Ascending aorta (tissue), 2 donors: ENCODE measurements around the gene ZNF215. TPM values are rescaled to one million over a fixed set of nuclear protein-coding genes. Genes with fewer than 3 reads are reported as not detected.
A peak's percentile ranks its signal among the peaks of the same experiment; 100 is the strongest.

Experiments
- DNase-seq, 2 donors: peaks; one replicate each; pipeline ENCODE4 v3.0.0-alpha.2; 2019; ENCODE audit warnings: low spot score in 2 of 2
- H3K27ac ChIP-seq, 2 donors: fragments of 200-600 bp; sonication (generic); one replicate each; pipeline ENCODE4 v1.5.1; 2016 to 2017; ENCODE audit warnings: mild to moderate bottlenecking in 1 of 2
- H3K27me3 ChIP-seq: fragments of 200-600 bp; sonication (generic); one replicate; pipeline ENCODE4 v1.5.1; 2017
- H3K36me3 ChIP-seq, 2 donors: fragments of 200-600 bp; sonication (generic); one replicate each; pipeline ENCODE4 v1.5.1; 2016
- H3K4me1 ChIP-seq, 2 donors: fragments of 200-600 bp; sonication (generic); one replicate each; pipeline ENCODE4 v1.5.1; 2016 to 2017; ENCODE audit warnings: mild to moderate bottlenecking in 1 of 2
- H3K4me3 ChIP-seq, 2 donors: fragments of 200-600 bp; sonication (generic); one replicate each; pipeline ENCODE4 v1.5.1; 2016 to 2017; ENCODE audit warnings: mild to moderate bottlenecking in 1 of 2
- H3K9me3 ChIP-seq, 2 donors: fragments of 200-600 bp; sonication (generic); one replicate each; pipeline ENCODE4 v1.5.1; 2016
- intact Hi-C: fragments of 100-400 bp; cut with DNase I; formaldehyde crosslinking; loops from one replicate; pipeline ENCODE4 v1.15.1; 2023
- total RNA-seq: library from RNA; depleted of rRNA; stranded (reverse); fragments of >200 nt; gene quantifications from one replicate; pipeline ENCODE4 v1.1.0, GENCODE V29; 2016
- TF ChIP-seq, protein P1 (sequence below), 3 experiments: fragments of 200-600 bp in 2 of 3; fragments of 450-650 bp in 1 of 3; sonication (generic) in 2 of 3; IDR thresholded peaks; one replicate each; pipeline ENCODE4 v1.5.1; 2016 to 2019; ENCODE audit warnings: antibody characterized with exemption in 3 of 3, mild to moderate bottlenecking in 1 of 3, moderate library complexity in 1 of 3

Gene ZNF215
- total RNA-seq, 1 donor from 2014 or later, result not detected

DNA sequence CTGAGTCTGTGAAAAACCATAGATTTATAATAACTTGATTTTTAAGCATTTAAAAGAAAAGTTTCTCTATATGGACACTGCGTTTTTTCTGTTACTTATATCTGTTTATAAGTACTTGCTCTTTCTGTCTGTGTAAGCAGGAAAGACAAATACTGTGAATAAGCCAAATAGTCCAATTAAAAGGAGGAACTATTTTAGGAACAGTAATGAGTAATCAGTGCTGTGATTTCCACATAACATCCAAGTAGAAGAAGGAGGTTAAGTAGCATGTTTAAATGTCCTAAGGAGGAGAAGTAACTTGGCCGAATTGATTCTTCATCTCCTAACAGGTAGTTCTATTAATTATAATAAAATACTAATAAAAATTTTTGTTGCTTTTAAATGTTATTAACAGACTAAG, 53.1 kb downstream of the ZNF215 start:
- Histone ChIP-seq H3K4me3 (no peak overlapping the region), H3K27ac (no peak overlapping the region), H3K9me3 (no peaks in the 10 kb centered on the region), H3K36me3 (no peaks in the 10 kb centered on the region), H3K4me1 (no peaks in the 10 kb centered on the region), H3K27me3 (no peaks in the 10 kb centered on the region)
- DNase-seq, result no peak
- TF ChIP-seq, protein P1, sequence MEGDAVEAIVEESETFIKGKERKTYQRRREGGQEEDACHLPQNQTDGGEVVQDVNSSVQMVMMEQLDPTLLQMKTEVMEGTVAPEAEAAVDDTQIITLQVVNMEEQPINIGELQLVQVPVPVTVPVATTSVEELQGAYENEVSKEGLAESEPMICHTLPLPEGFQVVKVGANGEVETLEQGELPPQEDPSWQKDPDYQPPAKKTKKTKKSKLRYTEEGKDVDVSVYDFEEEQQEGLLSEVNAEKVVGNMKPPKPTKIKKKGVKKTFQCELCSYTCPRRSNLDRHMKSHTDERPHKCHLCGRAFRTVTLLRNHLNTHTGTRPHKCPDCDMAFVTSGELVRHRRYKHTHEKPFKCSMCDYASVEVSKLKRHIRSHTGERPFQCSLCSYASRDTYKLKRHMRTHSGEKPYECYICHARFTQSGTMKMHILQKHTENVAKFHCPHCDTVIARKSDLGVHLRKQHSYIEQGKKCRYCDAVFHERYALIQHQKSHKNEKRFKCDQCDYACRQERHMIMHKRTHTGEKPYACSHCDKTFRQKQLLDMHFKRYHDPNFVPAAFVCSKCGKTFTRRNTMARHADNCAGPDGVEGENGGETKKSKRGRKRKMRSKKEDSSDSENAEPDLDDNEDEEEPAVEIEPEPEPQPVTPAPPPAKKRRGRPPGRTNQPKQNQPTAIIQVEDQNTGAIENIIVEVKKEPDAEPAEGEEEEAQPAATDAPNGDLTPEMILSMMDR (IDR thresholded peaks at IDR 0.05), result no peak
- intact Hi-C loops, result no loop called here

DNA sequence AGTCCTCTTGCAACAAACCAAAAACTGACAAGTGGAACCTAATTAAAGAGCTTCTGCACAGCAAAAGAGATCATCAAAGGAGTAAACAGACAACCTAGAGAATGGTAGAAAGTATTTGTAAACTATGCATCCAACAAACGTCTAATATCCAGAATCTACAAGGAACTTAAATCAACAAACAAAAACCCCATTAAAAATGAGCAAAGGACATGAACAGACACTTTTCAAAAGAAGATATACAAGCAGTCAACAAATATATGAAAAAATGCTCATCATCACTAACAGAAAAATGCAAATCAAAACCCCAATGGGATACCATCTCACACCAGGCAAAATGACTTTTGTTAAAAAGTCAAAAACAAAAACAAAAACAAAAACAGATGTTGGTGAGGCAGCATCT, 60.3 kb downstream of the ZNF215 start:
- TF ChIP-seq, protein P1 (IDR thresholded peaks at IDR 0.05), result no peak
- no peak for DNase-seq
- intact Hi-C loops, result no loop called here
- Histone ChIP-seq H3K36me3 (no peaks in the 10 kb centered on the region), H3K4me1 (no peaks in the 10 kb centered on the region), H3K9me3 (no peaks in the 10 kb centered on the region), H3K27me3 (no peaks in the 10 kb centered on the region), H3K27ac (no peak overlapping the region), H3K4me3 (no peak overlapping the region)

DNA sequence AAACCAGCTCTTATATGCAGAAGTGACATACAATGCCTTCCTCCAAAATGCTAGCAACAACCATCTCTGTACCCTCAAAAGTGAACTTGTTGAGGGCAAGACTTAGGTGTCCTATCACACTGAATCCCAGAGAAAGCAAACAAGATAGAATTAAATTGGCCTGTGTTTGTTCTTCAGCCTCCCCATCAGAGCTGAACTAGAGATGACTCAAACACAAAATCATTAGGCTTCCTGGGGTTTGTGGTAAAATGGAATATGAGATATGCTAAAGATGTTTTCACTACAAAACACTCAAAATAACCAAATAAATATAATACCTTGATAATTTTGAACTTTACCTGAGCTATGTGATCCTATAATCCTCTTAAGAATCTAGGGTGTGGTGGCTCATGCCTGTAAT, 62.3 kb downstream of the ZNF215 start:
- Histone ChIP-seq H3K9me3 (no peaks in the 10 kb centered on the region), H3K4me1 (no peaks in the 10 kb centered on the region), H3K27ac (no peak overlapping the region), H3K27me3 (no peaks in the 10 kb centered on the region), H3K36me3 (no peaks in the 10 kb centered on the region), H3K4me3 (no peak overlapping the region)
- DNase-seq, result no peak
- intact Hi-C loops, result no loop called here
- TF ChIP-seq, protein P1 (IDR thresholded peaks at IDR 0.05), result no peak

DNA sequence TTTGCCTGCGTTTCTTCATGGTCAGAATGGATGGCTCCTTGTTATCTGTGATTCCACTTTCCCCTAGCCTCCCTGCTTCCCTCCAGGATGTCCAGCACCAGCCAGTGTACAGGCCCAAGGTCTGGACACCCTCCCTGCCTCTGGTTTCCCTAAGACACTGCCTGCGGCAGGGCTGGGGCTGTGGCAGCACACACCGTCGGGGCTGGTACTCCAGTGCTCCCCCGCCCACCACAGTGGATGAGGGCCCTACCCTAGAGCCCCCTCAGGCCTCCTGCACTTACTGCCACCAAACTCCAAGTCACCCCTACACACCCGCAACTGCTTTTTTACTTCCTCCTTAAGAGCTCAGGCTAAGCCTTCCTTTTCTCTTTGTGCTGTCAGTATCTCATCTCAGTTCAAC, 65.0 kb downstream of the ZNF215 start:
- H3K9me3 ChIP-seq, result no peaks in the 10 kb centered on the region
- TF ChIP-seq, protein P1 (IDR thresholded peaks at IDR 0.05), result no peak
- H3K4me1 ChIP-seq, result no peaks in the 10 kb centered on the region
- no peak overlapping the region for H3K27ac ChIP-seq
- intact Hi-C loops, result no loop called here
- no peaks in the 10 kb centered on the region for H3K27me3 ChIP-seq
- no peak overlapping the region for H3K4me3 ChIP-seq
- no peaks in the 10 kb centered on the region for H3K36me3 ChIP-seq
- no peak for DNase-seq

DNA sequence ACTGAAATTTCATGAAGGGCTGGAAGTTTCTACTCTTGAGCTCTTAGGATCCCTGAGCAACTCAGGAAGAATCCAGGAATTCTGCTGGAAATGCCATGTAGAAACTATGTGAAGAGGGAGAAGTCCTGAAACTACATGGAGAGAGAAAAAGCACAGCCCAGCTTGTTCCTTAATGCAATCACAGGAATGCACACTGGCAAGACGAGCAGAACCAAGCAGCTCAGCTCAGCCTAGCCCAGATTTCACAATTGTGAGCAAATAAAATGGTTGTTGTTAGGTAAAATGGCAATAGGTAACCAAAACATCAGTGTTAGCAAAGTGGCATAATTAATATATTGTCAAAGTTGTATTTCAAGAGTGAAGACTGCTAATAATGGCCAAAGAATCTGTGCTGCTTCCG, 65.8 kb downstream of the ZNF215 start:
- no peaks in the 10 kb centered on the region for H3K4me1 ChIP-seq
- no peaks in the 10 kb centered on the region for H3K9me3 ChIP-seq
- TF ChIP-seq, protein P1 (IDR thresholded peaks at IDR 0.05), result no peak
- H3K27me3 ChIP-seq, result no peaks in the 10 kb centered on the region
- intact Hi-C loops, result no loop called here
- no peak for DNase-seq
- no peak overlapping the region for H3K4me3 ChIP-seq
- H3K27ac ChIP-seq, result peak overlapping the region in 1 of 2 donors; percentile 2
- H3K36me3 ChIP-seq, result no peaks in the 10 kb centered on the region
